GM23338 (cell line): ENCODE measurements around the gene AKNA. TPM values are rescaled to one million over a fixed set of nuclear protein-coding genes. Genes with fewer than 3 reads are reported as not detected.

ENCODE experiments used
- ATAC-seq: fragments of 200-7000 bp; cut with Tn5 transposase; 3 replicates; pipeline ENCODE4 v1.9.1; 2020
- DNase-seq: peaks from one replicate; pipeline ENCODE4 v3.0.0-alpha.2; 2015; ENCODE audit warnings: low spot score
- H2AFZ ChIP-seq: fragments of 200-600 bp; sonication (generic); 2 replicates; pipeline ENCODE4 v1.8.0; 2016; ENCODE audit warnings: antibody characterized with exemption, mild to moderate bottlenecking, moderate library complexity
- H3F3A ChIP-seq: fragments of 200-600 bp; sonication (generic); replicated peaks from 2 replicates; pipeline ENCODE4 v1.8.0; 2017; ENCODE audit warnings: antibody characterized with exemption, mixed run types, low read depth
- H3K27ac ChIP-seq: fragments of 200-600 bp; sonication (generic); 2 replicates; pipeline ENCODE4 v1.6.1; 2016; ENCODE audit warnings: low read depth
- H3K27me3 ChIP-seq: fragments of 200-600 bp; sonication (generic); 2 replicates; pipeline ENCODE4 v1.8.0; 2016; ENCODE audit warnings: mild to moderate bottlenecking, mixed run types, moderate library complexity; ENCODE audit not compliant: insufficient read depth
- H3K36me3 ChIP-seq: fragments of 200-600 bp; sonication (generic); 2 replicates; pipeline ENCODE4 v1.8.0; 2016; ENCODE audit warnings: mild to moderate bottlenecking; ENCODE audit not compliant: insufficient read depth
- H3K4me1 ChIP-seq: fragments of 200-600 bp; sonication (generic); 2 replicates; pipeline ENCODE4 v1.8.0; 2016; ENCODE audit warnings: mild to moderate bottlenecking, moderate library complexity; ENCODE audit not compliant: insufficient read depth
- H3K4me2 ChIP-seq: fragments of 200-600 bp; sonication (generic); 2 replicates; pipeline ENCODE4 v1.7.1; 2017; ENCODE audit warnings: mixed run types
- H3K4me3 ChIP-seq: fragments of 200-600 bp; sonication (generic); 2 replicates; pipeline ENCODE4 v1.6.1; 2016; ENCODE audit warnings: mixed run types
- H3K79me2 ChIP-seq: fragments of 200-600 bp; sonication (generic); replicated peaks from 2 replicates; pipeline ENCODE4 v1.8.0; 2017; ENCODE audit warnings: mild to moderate bottlenecking; ENCODE audit not compliant: insufficient read depth
- H3K9me2 ChIP-seq: fragments of 200-600 bp; sonication (generic); 2 replicates; pipeline ENCODE4 v1.8.0; 2017; ENCODE audit not compliant: insufficient read depth
- H4K20me1 ChIP-seq: fragments of 200-600 bp; sonication (generic); replicated peaks from 2 replicates; pipeline ENCODE4 v1.8.0; 2017; ENCODE audit warnings: mild to moderate bottlenecking; ENCODE audit not compliant: insufficient read depth
- H3K27ac Mint-ChIP-seq: 2 replicates; pipeline ENCODE4 v1.8.0; 2020; ENCODE audit warnings: inconsistent platforms, mild to moderate bottlenecking, moderate library complexity, mixed read lengths
- H3K27me3 Mint-ChIP-seq: 3 replicates; pipeline ENCODE4 v1.8.0; 2022; ENCODE audit warnings: low read depth, mild to moderate bottlenecking, moderate library complexity, mixed read lengths, inconsistent platforms; ENCODE audit not compliant: insufficient read depth, poor library complexity
- H3K36me3 Mint-ChIP-seq: 3 replicates; pipeline ENCODE4 v1.8.0; 2021; ENCODE audit warnings: low read depth, mild to moderate bottlenecking, inconsistent platforms, moderate library complexity, mixed read lengths
- H3K4me1 Mint-ChIP-seq: 3 replicates; pipeline ENCODE4 v1.8.0; 2020; ENCODE audit warnings: mild to moderate bottlenecking, inconsistent platforms, mixed read lengths
- H3K4me3 Mint-ChIP-seq: 3 replicates; pipeline ENCODE4 v1.8.0; 2021; ENCODE audit warnings: moderate library complexity, mild to moderate bottlenecking, inconsistent platforms, mixed read lengths
- H3K9me3 Mint-ChIP-seq: 3 replicates; pipeline ENCODE4 v1.8.0; 2020; ENCODE audit warnings: moderate library complexity, mild to moderate bottlenecking, inconsistent platforms, mixed read lengths
- CREB1 ChIP-seq: fragments of 250-450 bp; sonication (Bioruptor Pico); IDR thresholded peaks from 2 replicates; pipeline ENCODE4 v1.5.0; 2020; ENCODE audit warnings: low read depth, mild to moderate bottlenecking, moderate library complexity
- ETS1 ChIP-seq: IDR thresholded peaks from 2 replicates; pipeline ENCODE4 v1.6.1; 2016; ENCODE audit warnings: antibody characterized with exemption
- EZH2 ChIP-seq: fragments of 200-600 bp; sonication (generic); IDR thresholded peaks from one replicate; pipeline ENCODE4 v1.8.0; 2017; ENCODE audit warnings: antibody characterized with exemption, mild to moderate bottlenecking, low read depth; ENCODE audit not compliant: unreplicated experiment
- EZH2phosphoT487 ChIP-seq: fragments of 200-600 bp; sonication (generic); IDR thresholded peaks from one replicate; pipeline ENCODE4 v1.8.1; 2018; ENCODE audit warnings: antibody characterized with exemption; ENCODE audit not compliant: unreplicated experiment
- JUNB ChIP-seq: IDR thresholded peaks from one replicate; pipeline ENCODE4 v1.6.1; 2016; ENCODE audit warnings: antibody characterized with exemption; ENCODE audit not compliant: unreplicated experiment
- POLR2AphosphoS5 ChIP-seq: IDR thresholded peaks from 2 replicates; pipeline ENCODE4 v1.6.1; 2016; ENCODE audit warnings: antibody characterized with exemption, low read depth
- REST ChIP-seq: IDR thresholded peaks from one replicate; pipeline ENCODE4 v1.6.1; 2018; ENCODE audit warnings: antibody characterized with exemption; ENCODE audit not compliant: unreplicated experiment
- STAT1 ChIP-seq: IDR thresholded peaks from one replicate; pipeline ENCODE4 v1.6.1; 2016; ENCODE audit warnings: antibody characterized with exemption; ENCODE audit not compliant: unreplicated experiment
- ZNF114 ChIP-seq: fragments of 250-450 bp; sonication (Bioruptor Pico); IDR thresholded peaks from 2 replicates; pipeline ENCODE4 v1.5.0; 2020; ENCODE audit warnings: mild to moderate bottlenecking, moderate library complexity
- polyA plus RNA-seq: library from polyadenylated mRNA; unstranded; fragments of >200 nt; fragmentation: Nextera tagmentation; extraction: Ambion mirVana; gene quantifications from 2 replicates; pipeline ENCODE4 v1.2.1, GENCODE V29; 2016
- total RNA-seq: library from RNA; depleted of rRNA; stranded (reverse); fragments of >200 nt; shearing (Covaris generic); gene quantifications from 2 replicates; pipeline ENCODE4 v1.2.3, GENCODE V29; 2014
- TF ChIP-seq, protein P1 (sequence below), 2 experiments: fragments of 200-600 bp in 1 of 2; sonication (generic) in 1 of 2; conservative IDR thresholded peaks; 2 replicates each; pipeline versions ENCODE4 v1.5.1 to v1.6.1; 2016 to 2017; ENCODE audit warnings: antibody characterized with exemption in 2 of 2, low read depth in 2 of 2, mild to moderate bottlenecking in 2 of 2, moderate library complexity in 1 of 2

The AKNA gene
- total and polyA plus RNA-seq, 2 experiments from 2014 or later, result 9.0 to 28.1 TPM

- TF ChIP-seq ETS1 (no peak), STAT1 (no peak), REST (no peak), JUNB (no peak), ZNF114 (no peak), POLR2AphosphoS5 (no peak), EZH2phosphoT487 (no peak), CREB1 (CRISPR knock-in tag) (no peak)
- TF ChIP-seq, protein P1, sequence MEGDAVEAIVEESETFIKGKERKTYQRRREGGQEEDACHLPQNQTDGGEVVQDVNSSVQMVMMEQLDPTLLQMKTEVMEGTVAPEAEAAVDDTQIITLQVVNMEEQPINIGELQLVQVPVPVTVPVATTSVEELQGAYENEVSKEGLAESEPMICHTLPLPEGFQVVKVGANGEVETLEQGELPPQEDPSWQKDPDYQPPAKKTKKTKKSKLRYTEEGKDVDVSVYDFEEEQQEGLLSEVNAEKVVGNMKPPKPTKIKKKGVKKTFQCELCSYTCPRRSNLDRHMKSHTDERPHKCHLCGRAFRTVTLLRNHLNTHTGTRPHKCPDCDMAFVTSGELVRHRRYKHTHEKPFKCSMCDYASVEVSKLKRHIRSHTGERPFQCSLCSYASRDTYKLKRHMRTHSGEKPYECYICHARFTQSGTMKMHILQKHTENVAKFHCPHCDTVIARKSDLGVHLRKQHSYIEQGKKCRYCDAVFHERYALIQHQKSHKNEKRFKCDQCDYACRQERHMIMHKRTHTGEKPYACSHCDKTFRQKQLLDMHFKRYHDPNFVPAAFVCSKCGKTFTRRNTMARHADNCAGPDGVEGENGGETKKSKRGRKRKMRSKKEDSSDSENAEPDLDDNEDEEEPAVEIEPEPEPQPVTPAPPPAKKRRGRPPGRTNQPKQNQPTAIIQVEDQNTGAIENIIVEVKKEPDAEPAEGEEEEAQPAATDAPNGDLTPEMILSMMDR (conservative IDR thresholded peaks at IDR 0.05; ENCODE audit: low read depth in 2 of 2), result no peak
Observed at GRCh38 chr9:114376586-114377445, 11.0 kb downstream of the AKNA start (continued).

DNA sequence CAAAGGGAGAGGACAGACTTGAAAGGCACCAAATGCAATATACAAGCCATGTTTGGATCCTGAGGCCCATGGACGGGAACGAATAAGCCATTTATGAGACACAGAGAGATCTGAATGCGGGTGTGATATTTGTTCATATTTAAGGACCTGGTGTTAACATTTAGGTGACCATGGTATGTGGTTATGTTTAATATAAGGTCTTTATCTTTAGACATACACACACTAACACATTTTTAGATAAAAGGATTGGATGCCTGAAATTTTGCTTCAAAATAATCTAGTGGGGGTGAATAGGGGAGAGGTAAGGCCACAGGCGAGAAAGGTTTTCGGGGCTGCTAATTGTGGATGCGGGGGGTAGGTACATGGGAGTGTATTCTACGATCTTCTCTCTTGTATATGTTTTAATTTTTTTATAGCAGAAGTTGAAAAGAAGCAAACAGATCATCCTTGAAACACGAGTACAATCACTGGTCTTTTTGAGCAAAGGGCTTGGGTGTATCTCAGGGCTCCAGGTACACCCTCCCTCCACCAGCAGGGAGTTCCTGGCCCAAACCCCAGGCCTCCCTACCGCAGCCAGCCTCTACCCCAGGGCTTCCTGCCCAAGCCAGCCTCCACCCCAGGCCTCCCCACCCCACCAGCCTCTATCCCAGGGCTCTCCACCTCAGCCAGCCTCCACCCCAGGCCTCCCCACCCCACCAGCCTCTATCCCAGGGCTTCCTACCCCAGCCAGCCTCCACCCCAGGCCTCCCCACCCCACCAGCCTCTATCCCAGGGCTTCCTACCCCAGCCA lies 12.2 kb downstream of the AKNA start:
- H2AFZ ChIP-seq, result no peak overlapping the region
- H3K9me2 ChIP-seq, result no peaks in the 10 kb centered on the region
- ATAC-seq (no peak), DNase-seq (no peak)
- H3K36me3 Mint-ChIP-seq, result peaks cover 60% of the 10 kb centered on the region
- no peaks in the 10 kb centered on the region for H3K36me3 ChIP-seq
- peaks cover 49% of the 10 kb centered on the region for H3K4me1 Mint-ChIP-seq
- peaks cover 9% of the 10 kb centered on the region for H3K27me3 Mint-ChIP-seq
- H3K27ac Mint-ChIP-seq, result no peak overlapping the region; the same call in 1 of the 2 replicates
- H3F3A ChIP-seq, result no peaks in the 10 kb centered on the region
- H3K4me1 ChIP-seq, result peaks cover 42% of the 10 kb centered on the region
- H4K20me1 ChIP-seq, result no peaks in the 10 kb centered on the region
- H3K79me2 ChIP-seq, result no peaks in the 10 kb centered on the region
- H3K4me2 ChIP-seq, result peak overlapping the region; percentile 45; the same call in 1 of the 2 replicates
- H3K9me3 Mint-ChIP-seq, result no peaks in the 10 kb centered on the region
- H3K27me3 ChIP-seq, result no peaks in the 10 kb centered on the region
- H3K4me3 ChIP-seq, result no peak overlapping the region
- no peak overlapping the region; the same call in 1 of the 2 replicates for H3K27ac ChIP-seq
- H3K4me3 Mint-ChIP-seq, result no peak overlapping the region
- TF ChIP-seq ETS1 (no peak), EZH2 (no peak), REST (no peak), STAT1 (no peak)
